ENCODE results near the gene LRP6. TPM values are rescaled to one million over a fixed set of nuclear protein-coding genes. Genes with fewer than 3 reads are reported as not detected.

LRP6 gene
- total RNA-seq, 1 donor from 2014 or later: 23.8 TPM

- no peak for TF ChIP-seq CTCF (conservative IDR thresholded peaks at IDR 0.05; ENCODE audit: low read depth, low read length)
- no peak overlapping the region for H3K4me3 ChIP-seq (ENCODE audit: low read depth, low read length)
- DNase-seq (ENCODE audit: low read depth): no peak
Observed at GRCh38 chr12:12228402-12228801, 38.4 kb downstream of the LRP6 start.

- no peak for TF ChIP-seq CTCF (conservative IDR thresholded peaks at IDR 0.05; ENCODE audit: low read depth, low read length)
- DNase-seq (ENCODE audit: low read depth): no peak
- no peak overlapping the region for H3K4me3 ChIP-seq (ENCODE audit: low read depth, low read length)
Observed at GRCh38 chr12:12226187-12226586, 40.7 kb downstream of the LRP6 start.

GRCh38 chr12:12224240-12224940 lies 42.5 kb downstream of the LRP6 start:
- no peak overlapping the region for H3K4me3 ChIP-seq (ENCODE audit: low read depth, low read length)
- DNase-seq (ENCODE audit: low read depth): no peak
- no peak for TF ChIP-seq CTCF (conservative IDR thresholded peaks at IDR 0.05; ENCODE audit: low read depth, low read length)

GRCh38 chr12:12221560-12221959 lies 45.3 kb downstream of the LRP6 start:
- peak; percentile 32 for DNase-seq (ENCODE audit: low read depth)
- no peak overlapping the region for H3K4me3 ChIP-seq (ENCODE audit: low read depth, low read length)
- TF ChIP-seq CTCF (conservative IDR thresholded peaks at IDR 0.05; ENCODE audit: low read depth, low read length): no peak

GRCh38 chr12:12219664-12220063 lies 47.2 kb downstream of the LRP6 start:
- DNase-seq (ENCODE audit: low read depth): no peak
- no peak overlapping the region for H3K4me3 ChIP-seq (ENCODE audit: low read depth, low read length)
- TF ChIP-seq CTCF (conservative IDR thresholded peaks at IDR 0.05; ENCODE audit: low read depth, low read length): no peak

GRCh38 chr12:12217018-12217359 lies 49.9 kb downstream of the LRP6 start:
- no peak for DNase-seq (ENCODE audit: low read depth)
- TF ChIP-seq CTCF (conservative IDR thresholded peaks at IDR 0.05; ENCODE audit: low read depth, low read length): no peak

GRCh38 chr12:12216349-12217017 lies 50.4 kb downstream of the LRP6 start:
- no peak for TF ChIP-seq CTCF (conservative IDR thresholded peaks at IDR 0.05; ENCODE audit: low read depth, low read length)
- DNase-seq (ENCODE audit: low read depth): peak; percentile 54

More at GRCh38 chr12:12217018-12217359, 49.9 kb downstream of the LRP6 start:
- H3K4me3 ChIP-seq (ENCODE audit: low read depth, low read length): no peak overlapping the region

More at GRCh38 chr12:12216349-12217017, 50.4 kb downstream of the LRP6 start:
- H3K4me3 ChIP-seq (ENCODE audit: low read depth, low read length): peak overlapping the region; percentile 10
